ENCODE measurements around the gene EDN2.

Gene EDN2

DNA sequence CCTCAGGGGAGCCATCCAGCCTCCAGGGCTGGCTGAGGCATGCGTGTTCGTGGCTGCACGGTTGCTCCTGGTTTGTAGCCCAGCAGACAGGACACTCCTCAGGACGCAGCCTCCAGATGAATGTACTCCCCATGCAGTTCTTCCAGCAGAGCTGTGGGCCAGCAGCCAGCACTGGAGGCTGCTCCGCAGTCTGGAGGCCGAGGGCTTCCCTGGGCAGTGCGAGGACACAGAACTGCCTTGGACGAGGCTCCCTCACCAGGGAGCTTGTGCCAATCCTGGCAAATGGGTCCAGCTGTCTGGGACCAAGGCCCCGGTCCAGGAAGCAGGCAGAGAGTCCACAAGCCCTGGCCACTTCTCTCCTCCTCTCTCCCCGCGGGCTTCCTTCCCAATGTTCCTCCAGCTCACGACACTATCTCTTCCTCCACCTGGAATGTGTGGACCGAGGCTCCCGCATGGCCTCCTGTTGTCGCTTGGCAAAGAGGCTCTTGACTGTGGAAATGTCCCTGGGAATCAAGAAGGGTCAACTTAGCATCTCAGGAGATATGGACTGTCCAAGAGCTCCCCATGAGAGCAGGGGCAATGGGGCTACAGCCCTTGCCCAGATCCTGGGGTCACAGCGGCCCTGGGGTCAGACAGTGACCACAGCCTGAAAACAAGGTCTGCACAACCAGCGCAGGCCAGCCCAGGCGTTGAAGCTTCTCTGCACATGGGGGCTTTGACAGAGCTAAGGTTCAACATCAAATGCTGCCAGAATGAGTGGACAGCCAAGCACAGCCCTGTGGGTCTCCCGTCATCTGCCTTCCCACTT, 5.3 kb downstream of the EDN2 start:
- DNase-seq (ENCODE audit: extremely low spot score), result no peak
- POLR2A ChIA-PET, result no interaction called here
- CTCF ChIA-PET, result interaction anchor here (0.6 to 12.8 kb wide), 6 partner anchors 9 to 96 kb away, joined by 3 to 104 read pairs (median 3); no protein-coding TSS in a partner anchor
- TF ChIP-seq, protein P1, sequence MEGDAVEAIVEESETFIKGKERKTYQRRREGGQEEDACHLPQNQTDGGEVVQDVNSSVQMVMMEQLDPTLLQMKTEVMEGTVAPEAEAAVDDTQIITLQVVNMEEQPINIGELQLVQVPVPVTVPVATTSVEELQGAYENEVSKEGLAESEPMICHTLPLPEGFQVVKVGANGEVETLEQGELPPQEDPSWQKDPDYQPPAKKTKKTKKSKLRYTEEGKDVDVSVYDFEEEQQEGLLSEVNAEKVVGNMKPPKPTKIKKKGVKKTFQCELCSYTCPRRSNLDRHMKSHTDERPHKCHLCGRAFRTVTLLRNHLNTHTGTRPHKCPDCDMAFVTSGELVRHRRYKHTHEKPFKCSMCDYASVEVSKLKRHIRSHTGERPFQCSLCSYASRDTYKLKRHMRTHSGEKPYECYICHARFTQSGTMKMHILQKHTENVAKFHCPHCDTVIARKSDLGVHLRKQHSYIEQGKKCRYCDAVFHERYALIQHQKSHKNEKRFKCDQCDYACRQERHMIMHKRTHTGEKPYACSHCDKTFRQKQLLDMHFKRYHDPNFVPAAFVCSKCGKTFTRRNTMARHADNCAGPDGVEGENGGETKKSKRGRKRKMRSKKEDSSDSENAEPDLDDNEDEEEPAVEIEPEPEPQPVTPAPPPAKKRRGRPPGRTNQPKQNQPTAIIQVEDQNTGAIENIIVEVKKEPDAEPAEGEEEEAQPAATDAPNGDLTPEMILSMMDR (IDR thresholded peaks at IDR 0.05; ENCODE audit: control extremely low read depth, extremely low read depth, low read depth, missing control alignments), result no peak

DNA sequence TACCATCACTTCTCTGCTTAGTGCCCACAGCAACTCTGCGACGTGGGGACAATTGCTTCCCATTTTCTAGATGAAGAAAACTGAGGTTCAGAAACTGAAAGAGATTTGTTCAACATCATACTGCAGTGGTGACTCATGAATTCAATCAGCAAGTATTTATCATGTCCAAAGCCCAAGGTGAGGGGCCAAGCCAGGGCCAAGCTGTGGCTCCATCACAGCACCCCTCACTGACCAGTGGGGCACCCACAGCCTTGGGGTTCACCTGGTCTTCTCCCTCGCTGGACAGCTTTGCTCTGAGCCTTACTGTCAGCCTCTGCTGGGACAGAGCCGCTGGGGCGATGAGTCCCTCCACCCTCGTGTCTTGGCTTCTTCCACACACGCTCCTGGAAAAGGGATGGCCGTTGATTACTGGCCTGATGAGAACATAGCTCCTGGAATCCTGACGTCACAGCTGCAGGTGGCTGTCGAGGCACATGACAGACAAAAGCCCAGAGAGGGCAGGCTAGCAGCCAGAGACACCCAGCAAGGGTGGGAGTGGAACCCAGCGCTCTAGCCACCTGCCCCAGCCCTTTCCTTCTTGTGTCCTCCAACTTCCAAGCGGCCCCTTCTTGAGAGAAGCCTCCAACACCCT, 6.2 kb downstream of the EDN2 start:
- DNase-seq (ENCODE audit: extremely low spot score), result no peak
- TF ChIP-seq, protein P1 (IDR thresholded peaks at IDR 0.05; ENCODE audit: control extremely low read depth, extremely low read depth, low read depth, missing control alignments), result no peak
- ChIA-PET CTCF (interaction anchor here (0.6 to 12.8 kb wide), 3 partner anchors 10 to 19 kb away, joined by 3 to 104 read pairs (median 3); no protein-coding TSS in a partner anchor), POLR2A (no interaction called here)

DNA sequence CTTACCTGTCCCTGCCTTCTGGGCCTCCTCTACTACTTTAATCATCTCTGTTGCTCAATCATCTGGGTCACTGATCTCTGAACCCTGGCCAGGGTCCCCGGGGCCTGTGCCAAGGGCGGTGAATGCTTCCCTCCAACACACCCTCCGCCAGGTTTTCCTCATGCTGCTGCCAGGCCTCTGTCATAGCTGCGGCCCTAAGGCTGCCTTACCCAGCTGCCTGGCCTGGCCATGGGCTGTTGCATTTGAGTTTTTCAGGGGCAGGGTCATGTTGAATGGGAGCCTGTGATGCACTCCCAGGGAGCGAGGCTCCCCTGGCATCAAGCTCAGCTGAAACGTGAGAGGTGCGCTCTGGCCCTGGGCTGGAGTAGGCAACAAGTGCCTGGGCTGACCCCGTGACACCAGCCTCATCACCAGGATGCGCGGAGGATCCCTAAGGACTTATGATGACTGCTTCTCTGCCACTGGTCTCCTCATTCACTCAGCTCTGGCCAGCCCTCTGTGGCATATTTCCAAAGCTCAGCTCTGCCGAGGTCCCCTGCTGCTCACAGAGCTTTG, 7.6 kb downstream of the EDN2 start:
- TF ChIP-seq, protein P1 (IDR thresholded peaks at IDR 0.05; ENCODE audit: control extremely low read depth, extremely low read depth, low read depth, missing control alignments), result no peak
- ChIA-PET CTCF (interaction anchor here (0.8 to 12.8 kb wide), 5 partner anchors 10 to 154 kb away, joined by 3 to 104 read pairs (median 3); no protein-coding TSS in a partner anchor), POLR2A (no interaction called here)
- DNase-seq (ENCODE audit: extremely low spot score), result no peak

DNA sequence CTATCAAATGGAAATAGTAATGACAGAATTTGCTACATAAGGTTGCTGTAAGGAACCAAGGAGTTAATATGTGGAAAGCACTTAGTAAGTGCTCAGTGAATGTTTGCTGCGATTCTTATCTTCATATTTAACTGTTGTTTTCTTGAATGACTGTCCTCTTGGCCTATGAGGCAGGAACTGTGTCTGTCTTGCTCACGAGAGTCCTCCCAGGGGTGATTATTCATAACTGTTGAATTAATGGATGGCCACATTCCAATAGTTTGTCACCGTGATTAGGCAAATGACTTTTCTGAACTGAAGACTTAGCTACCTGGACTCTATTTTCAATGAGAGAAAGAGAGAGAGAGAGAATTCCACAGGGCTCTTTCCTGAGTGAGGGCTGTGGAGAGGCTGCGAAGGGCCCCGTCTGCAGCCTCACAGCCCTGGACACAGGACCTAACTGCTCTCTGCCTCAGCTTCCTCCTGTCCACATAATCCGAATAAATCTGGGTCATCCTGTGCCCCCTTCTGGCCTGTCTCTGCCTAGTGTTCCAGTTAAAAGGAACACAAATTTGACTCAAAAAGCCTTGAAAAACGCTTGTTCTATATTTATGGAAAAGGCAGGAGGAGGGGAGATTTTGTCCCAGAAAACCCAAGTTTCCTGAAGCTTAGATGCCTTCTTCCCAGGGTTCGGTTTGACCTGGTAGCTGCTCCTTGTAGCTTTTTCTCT, 8.5 kb downstream of the EDN2 start:
- DNase-seq (ENCODE audit: extremely low spot score), result no peak
- TF ChIP-seq, protein P1 (IDR thresholded peaks at IDR 0.05; ENCODE audit: control extremely low read depth, extremely low read depth, low read depth, missing control alignments), result no peak
- CTCF ChIA-PET, result interaction anchor here (1.0 to 12.8 kb wide), 5 partner anchors 9 to 153 kb away, joined by 3 to 104 read pairs (median 3); no protein-coding TSS in a partner anchor
- POLR2A ChIA-PET, result no interaction called here

DNA sequence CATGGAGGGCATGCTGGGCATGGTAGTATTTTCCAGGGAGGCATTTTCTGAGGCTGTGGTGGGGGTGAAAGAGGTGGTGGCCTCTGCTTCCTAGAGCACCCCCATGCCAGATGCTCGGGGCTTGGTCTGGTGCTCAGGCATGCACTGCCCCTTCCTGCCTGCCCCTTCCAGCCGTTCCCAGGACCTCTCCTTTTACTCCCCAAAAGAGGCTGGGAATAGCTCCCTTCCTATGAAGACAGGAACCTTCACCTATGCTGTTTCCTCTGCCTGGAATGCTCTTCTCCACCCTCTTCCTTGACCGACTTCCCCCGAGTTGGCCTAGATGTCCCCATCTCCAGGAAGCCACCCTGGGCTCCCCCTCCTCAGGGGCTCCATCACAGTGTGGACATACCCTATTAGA, 9.1 kb downstream of the EDN2 start:
- ChIA-PET CTCF (interaction anchor here (1.1 to 12.8 kb wide), 3 partner anchors 10 to 42 kb away, joined by 3 to 104 read pairs (median 4); no protein-coding TSS in a partner anchor), POLR2A (interaction anchor here (0.6 kb wide), 1 partner anchor 1215 kb away, joined by 12 read pairs; no protein-coding TSS in a partner anchor)
- DNase-seq (ENCODE audit: extremely low spot score), result no peak
- TF ChIP-seq, protein P1 (IDR thresholded peaks at IDR 0.05; ENCODE audit: control extremely low read depth, extremely low read depth, low read depth, missing control alignments), result no peak
